GM18873 (cell line): ENCODE results near the gene SLC1A2.

Source experiments
- ATAC-seq: cut with Tn5 transposase; IDR thresholded peaks from one replicate; pipeline ENCODE4 v1.9.1; 2021; ENCODE audit warnings: mild to moderate bottlenecking, moderate library complexity, moderate number of reproducible peaks; ENCODE audit not compliant: unreplicated experiment, low FRiP score

Gene SLC1A2

GRCh38 chr11:35248558-35249323 lies 170.6 kb downstream of the SLC1A2 start:
- ATAC-seq, result no peak

- ATAC-seq, result no peak
These were observed 171.5 kb downstream of the SLC1A2 start for GRCh38 chr11:35247863-35248262.

- ATAC-seq, result no peak
These were observed 171.9 kb downstream of the SLC1A2 start for GRCh38 chr11:35247428-35247827.

- no peak for ATAC-seq
These were observed 172.6 kb downstream of the SLC1A2 start for GRCh38 chr11:35246745-35247144.

GRCh38 chr11:35245786-35246185 lies 173.6 kb downstream of the SLC1A2 start:
- no peak for ATAC-seq

- no peak for ATAC-seq
These were observed 174.3 kb downstream of the SLC1A2 start for GRCh38 chr11:35245056-35245455.

- no peak for ATAC-seq
These were observed 175.6 kb downstream of the SLC1A2 start for GRCh38 chr11:35243774-35244173.

GRCh38 chr11:35242412-35243242 lies 176.7 kb downstream of the SLC1A2 start:
- no peak for ATAC-seq

GRCh38 chr11:35241531-35241930 lies 177.8 kb downstream of the SLC1A2 start:
- ATAC-seq, result no peak

GRCh38 chr11:35241083-35241482 lies 178.3 kb downstream of the SLC1A2 start:
- no peak for ATAC-seq

- ATAC-seq, result no peak
These were observed 179.8 kb downstream of the SLC1A2 start for GRCh38 chr11:35239471-35240075.

- no peak for ATAC-seq
These were observed 180.5 kb downstream of the SLC1A2 start for GRCh38 chr11:35238882-35239281.

GRCh38 chr11:35237860-35238715 lies 181.3 kb downstream of the SLC1A2 start:
- ATAC-seq, result no peak

GRCh38 chr11:35237351-35237750 lies 182.0 kb downstream of the SLC1A2 start:
- no peak for ATAC-seq

- ATAC-seq, result no peak
These were observed 182.7 kb downstream of the SLC1A2 start for GRCh38 chr11:35236667-35237003.

GRCh38 chr11:35235936-35236666 lies 183.3 kb downstream of the SLC1A2 start:
- ATAC-seq, result no peak

GRCh38 chr11:35235498-35235897 lies 183.9 kb downstream of the SLC1A2 start:
- ATAC-seq, result no peak

GRCh38 chr11:35235157-35235468 lies 184.2 kb downstream of the SLC1A2 start:
- no peak for ATAC-seq

- no peak for ATAC-seq
These were observed 184.8 kb downstream of the SLC1A2 start for GRCh38 chr11:35234460-35235156.
